Body of pancreas (tissue), 4 donors: ENCODE results near the gene AP4E1.

Experiments
- POLR2A ChIP-seq, 3 donors: fragments of 450-650 bp; IDR thresholded peaks; one replicate each; pipeline ENCODE4 v1.6.1; 2016; ENCODE audit warnings: antibody characterized with exemption in 3 of 3, mild to moderate bottlenecking in 2 of 3
- TF ChIP-seq, protein P1 (sequence below), 7 experiments: fragments of 450-650 bp in 4 of 7; fragments of 200-600 bp in 3 of 7; sonication (generic) in 3 of 7; IDR thresholded peaks; one replicate each; pipeline ENCODE4 v1.5.1; 2016 to 2019; ENCODE audit warnings: antibody characterized with exemption in 7 of 7

- TF ChIP-seq, protein P1, sequence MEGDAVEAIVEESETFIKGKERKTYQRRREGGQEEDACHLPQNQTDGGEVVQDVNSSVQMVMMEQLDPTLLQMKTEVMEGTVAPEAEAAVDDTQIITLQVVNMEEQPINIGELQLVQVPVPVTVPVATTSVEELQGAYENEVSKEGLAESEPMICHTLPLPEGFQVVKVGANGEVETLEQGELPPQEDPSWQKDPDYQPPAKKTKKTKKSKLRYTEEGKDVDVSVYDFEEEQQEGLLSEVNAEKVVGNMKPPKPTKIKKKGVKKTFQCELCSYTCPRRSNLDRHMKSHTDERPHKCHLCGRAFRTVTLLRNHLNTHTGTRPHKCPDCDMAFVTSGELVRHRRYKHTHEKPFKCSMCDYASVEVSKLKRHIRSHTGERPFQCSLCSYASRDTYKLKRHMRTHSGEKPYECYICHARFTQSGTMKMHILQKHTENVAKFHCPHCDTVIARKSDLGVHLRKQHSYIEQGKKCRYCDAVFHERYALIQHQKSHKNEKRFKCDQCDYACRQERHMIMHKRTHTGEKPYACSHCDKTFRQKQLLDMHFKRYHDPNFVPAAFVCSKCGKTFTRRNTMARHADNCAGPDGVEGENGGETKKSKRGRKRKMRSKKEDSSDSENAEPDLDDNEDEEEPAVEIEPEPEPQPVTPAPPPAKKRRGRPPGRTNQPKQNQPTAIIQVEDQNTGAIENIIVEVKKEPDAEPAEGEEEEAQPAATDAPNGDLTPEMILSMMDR (IDR thresholded peaks at IDR 0.05): no peak
- no peak for TF ChIP-seq POLR2A (IDR thresholded peaks at IDR 0.05)
These were observed 135.7 kb downstream of the AP4E1 start for GRCh38 chr15:51044037-51044727.
